Stimulated activated CD4-positive, alpha-beta T cell treated with anti-CD3 and anti-CD28 coated beads, Interleukin-15, amount 100 ng/mL, for 48 hours (primary cell): ENCODE data around the gene MMP13.
"Not testable (repeated sequence)": the region's sequence is repeated elsewhere in the genome, so short reads cannot be mapped to it uniquely, and the experiment has no call there.

ENCODE experiments used
- DNase-seq, 2 donors: peaks; one replicate each; pipeline ENCODE4 v3.0.0-alpha.2; 2020; ENCODE audit warnings: low read depth in 2 of 2

Gene MMP13

GRCh38 chr11:102955624-102956023 lies at the start of gene MMP13:
MMP13 (minus strand) TSS chr11:102955732; CDS start chr11:102955705, 27 bp downstream.
- DNase-seq, result no peak

GRCh38 chr11:103004234-103004633 lies 48.7 kb upstream of the MMP13 start:
- DNase-seq, result not testable (repeated sequence)

- no peak for DNase-seq
These were observed 38.6 kb upstream of the MMP13 start for GRCh38 chr11:102994105-102994504.

GRCh38 chr11:102991776-102992175 lies 36.2 kb upstream of the MMP13 start:
- no peak for DNase-seq

- DNase-seq, result no peak
These were observed 34.6 kb upstream of the MMP13 start for GRCh38 chr11:102990145-102990544.

GRCh38 chr11:102989379-102990047 lies 34.0 kb upstream of the MMP13 start:
- no peak for DNase-seq

GRCh38 chr11:102986815-102987214 lies 31.3 kb upstream of the MMP13 start:
- DNase-seq, result no peak

GRCh38 chr11:102985850-102986249 lies 30.3 kb upstream of the MMP13 start:
- no peak for DNase-seq

GRCh38 chr11:102983486-102983885 lies 28.0 kb upstream of the MMP13 start:
- DNase-seq, result no peak

GRCh38 chr11:102981324-102981910 lies 25.9 kb upstream of the MMP13 start:
- no peak for DNase-seq

- no peak for DNase-seq
These were observed 19.2 kb upstream of the MMP13 start for GRCh38 chr11:102974552-102975280.

- DNase-seq, result not testable (repeated sequence)
These were observed 18.2 kb upstream of the MMP13 start for GRCh38 chr11:102973698-102974097.

- DNase-seq, result no peak
These were observed 17.3 kb upstream of the MMP13 start for GRCh38 chr11:102972853-102973252.

- no peak for DNase-seq
These were observed 16.2 kb upstream of the MMP13 start for GRCh38 chr11:102971766-102972165.

GRCh38 chr11:102967497-102967896 lies 12.0 kb upstream of the MMP13 start:
- no peak for DNase-seq

- no peak for DNase-seq
These were observed 10.5 kb upstream of the MMP13 start for GRCh38 chr11:102966011-102966410.

GRCh38 chr11:102964867-102965266 lies 9.3 kb upstream of the MMP13 start:
- DNase-seq, result no peak

- DNase-seq, result no peak
These were observed 2.4 kb upstream of the MMP13 start for GRCh38 chr11:102957953-102958352.

GRCh38 chr11:102950622-102951081 lies 4.9 kb downstream of the MMP13 start:
- DNase-seq, result no peak

GRCh38 chr11:102946237-102946636 lies 9.3 kb downstream of the MMP13 start:
- no peak for DNase-seq

- peak; percentile 4 to 5 for DNase-seq
These were observed 14.6 kb downstream of the MMP13 start for GRCh38 chr11:102940714-102941588.
